IPS-18a (cell line): ENCODE measurements around the gene SLC25A5.

Experiments used
- H3K27ac ChIP-seq: one replicate; pipeline ENCODE4 v1.5.1; 2013; ENCODE audit warnings: low read length
- H3K27me3 ChIP-seq: one replicate; pipeline ENCODE4 v1.6.1; 2013; ENCODE audit warnings: mild to moderate bottlenecking, low read length; ENCODE audit not compliant: control insufficient read depth, insufficient read depth
- H3K36me3 ChIP-seq: one replicate; pipeline ENCODE4 v1.6.1; 2013; ENCODE audit warnings: low read depth, low read length; ENCODE audit not compliant: control insufficient read depth
- H3K4me1 ChIP-seq: one replicate; pipeline ENCODE4 v1.6.1; 2013; ENCODE audit warnings: low read depth, low read length; ENCODE audit not compliant: control insufficient read depth
- H3K4me3 ChIP-seq: one replicate; pipeline ENCODE4 v1.5.1; 2013; ENCODE audit warnings: low read length
- H3K9ac ChIP-seq: one replicate; pipeline ENCODE4 v1.6.1; 2013; ENCODE audit warnings: mild to moderate bottlenecking, low read length, moderate library complexity
- H3K9me3 ChIP-seq: one replicate; pipeline ENCODE4 v1.6.1; 2013; ENCODE audit warnings: low read depth, low read length; ENCODE audit not compliant: control insufficient read depth

The SLC25A5 gene

DNA sequence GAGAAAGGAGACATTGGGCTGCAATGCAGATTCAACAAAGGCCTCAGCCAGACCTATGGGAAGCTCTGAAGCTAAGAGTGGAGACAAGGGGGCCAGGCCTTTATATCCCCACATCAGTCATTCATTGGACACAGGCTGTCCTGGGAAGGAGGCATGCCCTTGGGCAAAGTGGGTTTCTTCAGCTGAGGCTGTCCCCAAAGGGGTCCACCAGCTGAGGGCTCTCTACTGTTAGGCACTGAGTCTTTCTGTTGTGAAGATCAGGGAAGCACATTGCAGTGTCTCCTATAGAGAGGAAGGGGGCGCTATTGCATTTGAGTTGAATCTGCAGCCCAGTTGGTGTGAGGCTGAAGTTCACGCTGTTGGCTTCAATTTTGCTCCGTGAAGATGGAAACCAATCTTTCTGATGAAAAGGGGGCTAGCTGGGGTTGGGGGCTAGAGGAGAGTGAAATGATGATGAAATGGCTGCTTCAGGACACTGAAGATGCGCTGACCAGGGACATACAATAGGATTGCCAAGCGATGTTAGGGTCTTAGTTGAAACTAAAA, 48.0 kb downstream of the SLC25A5 start:
- no peak overlapping the region for H3K27ac ChIP-seq
- no peak overlapping the region for H3K4me3 ChIP-seq
- no peaks in the 10 kb centered on the region for H3K36me3 ChIP-seq
- H3K9ac ChIP-seq: no peak overlapping the region
- H3K9me3 ChIP-seq: peaks cover 6% of the 10 kb centered on the region
- H3K27me3 ChIP-seq: no peaks in the 10 kb centered on the region
- no peaks in the 10 kb centered on the region for H3K4me1 ChIP-seq

DNA sequence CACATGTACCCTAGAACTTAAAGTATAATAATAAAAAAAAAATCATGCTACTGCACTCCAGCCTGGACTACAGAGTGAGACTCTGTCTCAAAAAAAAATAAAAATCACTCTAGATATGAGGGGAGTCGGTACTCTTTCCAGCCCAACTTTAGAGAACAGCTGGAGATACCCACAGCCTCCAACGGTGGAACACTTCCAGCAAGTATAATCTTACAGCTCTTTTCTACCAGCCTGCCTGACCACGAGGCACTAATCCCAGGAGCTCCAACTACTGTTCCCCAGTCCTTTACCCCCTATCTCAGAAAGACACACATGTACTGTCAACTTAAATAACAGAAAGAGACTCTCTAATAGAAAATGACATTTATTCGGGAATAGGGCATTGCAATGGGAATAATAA, 50.1 kb downstream of the SLC25A5 start:
- no peak overlapping the region for H3K4me3 ChIP-seq
- no peaks in the 10 kb centered on the region for H3K36me3 ChIP-seq
- no peak overlapping the region for H3K9ac ChIP-seq
- H3K9me3 ChIP-seq: peaks cover 6% of the 10 kb centered on the region
- no peaks in the 10 kb centered on the region for H3K4me1 ChIP-seq
- no peak overlapping the region for H3K27ac ChIP-seq
- no peaks in the 10 kb centered on the region for H3K27me3 ChIP-seq
